ENCODE results near the gene FTO.

Gene FTO

GRCh38 chr16:53773150-53773846 is 69.3 kb downstream of the FTO start:
- peak; percentile 58 to 73 for ATAC-seq (replicated peaks)
- peaks cover 22 to 27% of the 10 kb centered on the region in 2 donors for H3K4me1 Mint-ChIP-seq
- no peak overlapping the region for H3K4me3 Mint-ChIP-seq
- no peaks in the 10 kb centered on the region for H3K9me3 Mint-ChIP-seq
- H3K36me3 Mint-ChIP-seq, result peaks cover 0 to 4% of the 10 kb centered on the region in 2 donors
- no peak for DNase-seq
- H3K27ac Mint-ChIP-seq, result no peak overlapping the region
- H3K27me3 Mint-ChIP-seq, result no peaks in the 10 kb centered on the region

GRCh38 chr16:53773881-53774280 is 69.9 kb downstream of the FTO start:
- Mint-ChIP-seq H3K4me1 (peaks cover 22 to 25% of the 10 kb centered on the region in 2 donors), H3K27me3 (no peaks in the 10 kb centered on the region), H3K9me3 (no peaks in the 10 kb centered on the region), H3K4me3 (no peak overlapping the region), H3K27ac (no peak overlapping the region), H3K36me3 (peaks cover 0 to 4% of the 10 kb centered on the region in 2 donors)
- DNase-seq (no peak), ATAC-seq (replicated peaks) (no peak)

GRCh38 chr16:53775106-53775820 is 71.3 kb downstream of the FTO start:
- Mint-ChIP-seq H3K27me3 (no peaks in the 10 kb centered on the region), H3K4me1 (peaks cover 26 to 28% of the 10 kb centered on the region in 2 donors), H3K9me3 (no peaks in the 10 kb centered on the region), H3K4me3 (no peak overlapping the region), H3K27ac (peak overlapping the region; percentile 38), H3K36me3 (peaks cover 0 to 4% of the 10 kb centered on the region in 2 donors)
- no peak for DNase-seq
- ATAC-seq (replicated peaks), result peak; percentile 38 to 48

- Mint-ChIP-seq H3K9me3 (no peaks in the 10 kb centered on the region), H3K27me3 (no peaks in the 10 kb centered on the region), H3K36me3 (peaks cover 0 to 4% of the 10 kb centered on the region in 2 donors), H3K4me1 (peaks cover 28 to 32% of the 10 kb centered on the region in 2 donors), H3K4me3 (no peak overlapping the region), H3K27ac (peak overlapping the region; percentile 6)
- DNase-seq (no peak), ATAC-seq (replicated peaks) (no peak)
Observed at GRCh38 chr16:53775821-53776431, 72.0 kb downstream of the FTO start.

GRCh38 chr16:53779186-53779585 is 75.2 kb downstream of the FTO start:
- H3K4me3 Mint-ChIP-seq, result no peak overlapping the region
- H3K27me3 Mint-ChIP-seq, result no peaks in the 10 kb centered on the region
- H3K27ac Mint-ChIP-seq, result no peak overlapping the region
- no peaks in the 10 kb centered on the region for H3K9me3 Mint-ChIP-seq
- DNase-seq (no peak), ATAC-seq (replicated peaks) (no peak)
- H3K4me1 Mint-ChIP-seq, result peaks cover 37 to 44% of the 10 kb centered on the region in 2 donors
- H3K36me3 Mint-ChIP-seq, result peaks cover 0 to 10% of the 10 kb centered on the region in 2 donors

- ATAC-seq (replicated peaks) (no peak), DNase-seq (no peak)
- Mint-ChIP-seq H3K9me3 (no peaks in the 10 kb centered on the region), H3K27ac (peak overlapping the region; percentile 65), H3K27me3 (no peaks in the 10 kb centered on the region), H3K4me1 (peaks cover 28 to 43% of the 10 kb centered on the region in 2 donors), H3K36me3 (peaks cover 0 to 8% of the 10 kb centered on the region in 2 donors), H3K4me3 (no peak overlapping the region)
Observed at GRCh38 chr16:53780051-53780450, 76.1 kb downstream of the FTO start.

GRCh38 chr16:53781023-53781605 is 77.2 kb downstream of the FTO start:
- ATAC-seq (replicated peaks) (no peak), DNase-seq (no peak)
- no peak overlapping the region for H3K27ac Mint-ChIP-seq
- H3K4me3 Mint-ChIP-seq, result no peak overlapping the region
- no peaks in the 10 kb centered on the region for H3K9me3 Mint-ChIP-seq
- H3K4me1 Mint-ChIP-seq, result peaks cover 19 to 32% of the 10 kb centered on the region in 2 donors
- H3K27me3 Mint-ChIP-seq, result no peaks in the 10 kb centered on the region
- H3K36me3 Mint-ChIP-seq, result peaks cover 0 to 6% of the 10 kb centered on the region in 2 donors

- H3K9me3 Mint-ChIP-seq, result no peaks in the 10 kb centered on the region
- H3K36me3 Mint-ChIP-seq, result peaks cover 0 to 6% of the 10 kb centered on the region in 2 donors
- no peak for DNase-seq
- H3K4me1 Mint-ChIP-seq, result peaks cover 20 to 30% of the 10 kb centered on the region in 2 donors
- no peak for ATAC-seq (replicated peaks)
- no peaks in the 10 kb centered on the region for H3K27me3 Mint-ChIP-seq
- H3K4me3 Mint-ChIP-seq, result no peak overlapping the region
- no peak overlapping the region for H3K27ac Mint-ChIP-seq
Observed at GRCh38 chr16:53782148-53782547, 78.2 kb downstream of the FTO start.

GRCh38 chr16:53784291-53784690 is 80.3 kb downstream of the FTO start:
- H3K4me3 Mint-ChIP-seq, result no peak overlapping the region
- peaks cover 23 to 38% of the 10 kb centered on the region in 2 donors for H3K4me1 Mint-ChIP-seq
- no peaks in the 10 kb centered on the region for H3K27me3 Mint-ChIP-seq
- DNase-seq (no peak), ATAC-seq (replicated peaks) (no peak)
- no peaks in the 10 kb centered on the region for H3K9me3 Mint-ChIP-seq
- no peak overlapping the region for H3K27ac Mint-ChIP-seq
- H3K36me3 Mint-ChIP-seq, result peaks cover 0 to 6% of the 10 kb centered on the region in 2 donors

GRCh38 chr16:53785044-53785443 is 81.1 kb downstream of the FTO start:
- Mint-ChIP-seq H3K4me1 (peaks cover 22 to 34% of the 10 kb centered on the region in 2 donors), H3K4me3 (no peak overlapping the region), H3K27ac (no peak overlapping the region), H3K36me3 (peaks cover 0 to 6% of the 10 kb centered on the region in 2 donors), H3K27me3 (no peaks in the 10 kb centered on the region), H3K9me3 (no peaks in the 10 kb centered on the region)
- ATAC-seq (replicated peaks) (no peak), DNase-seq (no peak)

GRCh38 chr16:53785916-53786315 is 82.0 kb downstream of the FTO start:
- Mint-ChIP-seq H3K36me3 (peaks cover 0 to 10% of the 10 kb centered on the region in 2 donors), H3K4me1 (peaks cover 22 to 27% of the 10 kb centered on the region in 2 donors), H3K27ac (no peak overlapping the region), H3K9me3 (no peaks in the 10 kb centered on the region), H3K27me3 (no peaks in the 10 kb centered on the region), H3K4me3 (no peak overlapping the region)
- DNase-seq (no peak), ATAC-seq (replicated peaks) (no peak)

- no peak overlapping the region for H3K4me3 Mint-ChIP-seq
- H3K27ac Mint-ChIP-seq, result no peak overlapping the region
Observed at GRCh38 chr16:53787423-53787822, 83.5 kb downstream of the FTO start.

GRCh38 chr16:53789137-53789536 is 85.2 kb downstream of the FTO start:
- ATAC-seq (replicated peaks) (no peak), DNase-seq (no peak)
- no peak overlapping the region for H3K27ac Mint-ChIP-seq
- H3K36me3 Mint-ChIP-seq, result peaks cover 0 to 5% of the 10 kb centered on the region in 2 donors
- H3K4me1 Mint-ChIP-seq, result peaks cover 17 to 23% of the 10 kb centered on the region in 2 donors
- H3K4me3 Mint-ChIP-seq, result no peak overlapping the region
- H3K9me3 Mint-ChIP-seq, result no peaks in the 10 kb centered on the region
- no peaks in the 10 kb centered on the region for H3K27me3 Mint-ChIP-seq

More at GRCh38 chr16:53787423-53787822, 83.5 kb downstream of the FTO start:
- DNase-seq (no peak), ATAC-seq (replicated peaks) (no peak)
- no peaks in the 10 kb centered on the region for H3K27me3 Mint-ChIP-seq
- H3K4me1 Mint-ChIP-seq, result peaks cover 15 to 17% of the 10 kb centered on the region in 2 donors
- no peaks in the 10 kb centered on the region for H3K9me3 Mint-ChIP-seq
- peaks cover 0 to 11% of the 10 kb centered on the region in 2 donors for H3K36me3 Mint-ChIP-seq

Measured in stimulated activated naive B cell treated with anti-CD40 and anti-IgM and Interleukin-4, amounts not matched to agents 10 μg/mL and 1 μg/mL and 100 μg/mL, for 72 hours (primary cell).